Chondrocyte (in vitro differentiated cells): ENCODE data around the gene TRAF3IP3. TPM values are rescaled to one million over a fixed set of nuclear protein-coding genes. Genes with fewer than 3 reads are reported as not detected.

Experiments
- DNase-seq: peaks from one replicate; pipeline ENCODE4 v3.0.0; 2021; ENCODE audit warnings: mixed read lengths, low spot score
- H3K27ac Mint-ChIP-seq: one replicate; pipeline ENCODE4 v1.8.0; 2021; ENCODE audit warnings: mild to moderate bottlenecking, moderate library complexity, mixed read lengths; ENCODE audit not compliant: unreplicated experiment
- H3K27me3 Mint-ChIP-seq: 2 replicates; pipeline ENCODE4 v1.8.0; 2021; ENCODE audit warnings: low read depth, mixed read lengths
- H3K36me3 Mint-ChIP-seq: 2 replicates; pipeline ENCODE4 v1.8.0; 2021; ENCODE audit warnings: low read depth, mixed read lengths
- H3K4me1 Mint-ChIP-seq: 2 replicates; pipeline ENCODE4 v1.8.0; 2021; ENCODE audit warnings: low read depth, mild to moderate bottlenecking, mixed read lengths
- H3K4me3 Mint-ChIP-seq: one replicate; pipeline ENCODE4 v1.8.0; 2021; ENCODE audit warnings: mild to moderate bottlenecking, moderate library complexity, mixed read lengths; ENCODE audit not compliant: unreplicated experiment
- H3K9me3 Mint-ChIP-seq: 2 replicates; pipeline ENCODE4 v1.8.0; 2021; ENCODE audit warnings: low read depth, mixed read lengths
- CTCF ChIP-seq: fragments of 200-600 bp; sonication (generic); IDR thresholded peaks from 2 replicates; pipeline ENCODE4 v1.5.0; 2021; ENCODE audit warnings: antibody characterized with exemption, mild to moderate bottlenecking, moderate library complexity
- total RNA-seq: library from RNA; stranded (reverse); gene quantifications from 3 replicates; pipeline ENCODE4 v1.2.1, GENCODE V29; 2021

Gene TRAF3IP3
- total RNA-seq, 1 donor from 2014 or later, result not detected

- Mint-ChIP-seq H3K27me3 (peaks cover 27% of the 10 kb centered on the region), H3K36me3 (no peaks in the 10 kb centered on the region), H3K4me3 (no peak overlapping the region), H3K27ac (no peak overlapping the region), H3K9me3 (no peaks in the 10 kb centered on the region), H3K4me1 (no peaks in the 10 kb centered on the region)
- TF ChIP-seq CTCF, result no peak
- DNase-seq, result no peak
These were observed 35.0 kb upstream of the TRAF3IP3 start for GRCh38 chr1:209720826-209721225.

- Mint-ChIP-seq H3K4me3 (no peak overlapping the region), H3K4me1 (no peaks in the 10 kb centered on the region), H3K27ac (no peak overlapping the region), H3K9me3 (no peaks in the 10 kb centered on the region), H3K27me3 (peaks cover 23% of the 10 kb centered on the region), H3K36me3 (no peaks in the 10 kb centered on the region)
- no peak for TF ChIP-seq CTCF
- no peak for DNase-seq
These were observed 34.5 kb upstream of the TRAF3IP3 start for GRCh38 chr1:209721323-209721722.

- no peaks in the 10 kb centered on the region for H3K4me1 Mint-ChIP-seq
- peaks cover 24% of the 10 kb centered on the region for H3K27me3 Mint-ChIP-seq
- no peak overlapping the region for H3K4me3 Mint-ChIP-seq
- no peak for TF ChIP-seq CTCF
- DNase-seq, result no peak
- H3K36me3 Mint-ChIP-seq, result no peaks in the 10 kb centered on the region
- H3K27ac Mint-ChIP-seq, result no peak overlapping the region
- H3K9me3 Mint-ChIP-seq, result no peaks in the 10 kb centered on the region
These were observed 32.6 kb upstream of the TRAF3IP3 start for GRCh38 chr1:209723265-209723664.

GRCh38 chr1:209723756-209724693, 31.8 kb upstream of the TRAF3IP3 start:
- no peak for DNase-seq
- no peak for TF ChIP-seq CTCF
- Mint-ChIP-seq H3K27ac (no peak overlapping the region), H3K36me3 (no peaks in the 10 kb centered on the region), H3K4me1 (no peaks in the 10 kb centered on the region), H3K27me3 (peaks cover 30% of the 10 kb centered on the region), H3K9me3 (no peaks in the 10 kb centered on the region), H3K4me3 (no peak overlapping the region)

GRCh38 chr1:209727286-209727685, 28.6 kb upstream of the TRAF3IP3 start:
- Mint-ChIP-seq H3K9me3 (no peaks in the 10 kb centered on the region), H3K36me3 (no peaks in the 10 kb centered on the region), H3K27me3 (peaks cover 30% of the 10 kb centered on the region), H3K4me1 (no peaks in the 10 kb centered on the region), H3K27ac (no peak overlapping the region), H3K4me3 (no peak overlapping the region)
- no peak for DNase-seq
- no peak for TF ChIP-seq CTCF
